Gastrocnemius medialis (tissue), 4 donors: ENCODE results near the gene ABCA13. TPM values are rescaled to one million over a fixed set of nuclear protein-coding genes. Genes with fewer than 3 reads are reported as not detected.
"Not testable (repeated sequence)": the region's sequence is repeated elsewhere in the genome, so short reads cannot be mapped to it uniquely, and the experiment has no call there.

Experiments
- ATAC-seq, 2 donors: fragments of 150-250 bp; one replicate each; pipeline ENCODE4 v1.9.1; 2016
- DNase-seq, 2 donors: peaks; one replicate each; pipeline ENCODE4 v3.0.0-alpha.2; 2019
- H3K27ac ChIP-seq, 4 donors: fragments of 200-600 bp; sonication (generic); 1 replicate in 1 of 4; 2 replicates in 3 of 4; pipeline ENCODE4 v1.5.1; 2016 to 2018; ENCODE audit warnings: mild to moderate bottlenecking in 2 of 4, moderate library complexity in 1 of 4
- H3K27me3 ChIP-seq, 3 donors: fragments of 200-600 bp; sonication (generic) in 2 of 3; 1 replicate in 1 of 3; 2 replicates in 2 of 3; pipeline versions ENCODE4 v1.5.1 to v1.6.0; 2016 to 2019; ENCODE audit warnings: mild to moderate bottlenecking in 1 of 3, moderate library complexity in 1 of 3
- H3K36me3 ChIP-seq, 2 donors: fragments of 200-600 bp; sonication (generic) in 1 of 2; one replicate each; pipeline ENCODE4 v1.5.1; 2017 to 2018
- H3K4me1 ChIP-seq, 2 donors: fragments of 200-600 bp; sonication (generic) in 1 of 2; one replicate each; pipeline ENCODE4 v1.5.1; 2016 to 2017; ENCODE audit warnings: mild to moderate bottlenecking in 2 of 2
- H3K4me3 ChIP-seq, 4 donors: fragments of 200-600 bp; sonication (generic) in 3 of 4; 1 replicate in 1 of 4; 2 replicates in 3 of 4; pipeline ENCODE4 v1.5.1; 2016 to 2019; ENCODE audit warnings: mild to moderate bottlenecking in 2 of 4
- H3K9me3 ChIP-seq, 3 donors: fragments of 200-600 bp; sonication (generic) in 2 of 3; 1 replicate in 1 of 3; 2 replicates in 2 of 3; pipeline ENCODE4 v1.5.1; 2016 to 2019
- CTCF ChIP-seq, 5 experiments: fragments of 450-650 bp in 3 of 5; fragments of 200-600 bp in 2 of 5; sonication (generic) in 2 of 5; IDR thresholded peaks in 4 of 5; conservative IDR thresholded peaks in 1 of 5; 1 replicate in 4 of 5; 2 replicates in 1 of 5; pipeline ENCODE4 v1.5.1; 2016 to 2019; ENCODE audit warnings: antibody characterized with exemption in 5 of 5, mild to moderate bottlenecking in 3 of 5, moderate library complexity in 3 of 5
- POLR2A ChIP-seq, 2 donors: fragments of 450-650 bp; IDR thresholded peaks; one replicate each; pipeline ENCODE4 v1.6.1; 2017; ENCODE audit warnings: antibody characterized with exemption in 2 of 2, mild to moderate bottlenecking in 2 of 2, moderate library complexity in 2 of 2
- in situ Hi-C, 4 donors: fragments of 200-750 bp; cut with MboI; loops; one replicate each; pipeline versions ENCODE4 v1.15.0 to v1.8.0; 2017; ENCODE audit warnings: low sequenced_read_pairs in 4 of 4
- intact Hi-C: fragments of 100-400 bp; cut with DNase I; formaldehyde crosslinking; loops from one replicate; pipeline ENCODE4 v1.15.1; 2023; ENCODE audit warnings: low total_unique reads
- total RNA-seq, 4 donors: library from RNA; depleted of rRNA; stranded (reverse); fragments of >200 nt; gene quantifications; one replicate each; pipeline versions ENCODE4 v1.1.0 to v1.2.3, GENCODE V29; 2016

Gene ABCA13
- total RNA-seq, 4 donors from 2014 or later: 0.03 to 0.10 TPM; not detected in 2

DNA sequence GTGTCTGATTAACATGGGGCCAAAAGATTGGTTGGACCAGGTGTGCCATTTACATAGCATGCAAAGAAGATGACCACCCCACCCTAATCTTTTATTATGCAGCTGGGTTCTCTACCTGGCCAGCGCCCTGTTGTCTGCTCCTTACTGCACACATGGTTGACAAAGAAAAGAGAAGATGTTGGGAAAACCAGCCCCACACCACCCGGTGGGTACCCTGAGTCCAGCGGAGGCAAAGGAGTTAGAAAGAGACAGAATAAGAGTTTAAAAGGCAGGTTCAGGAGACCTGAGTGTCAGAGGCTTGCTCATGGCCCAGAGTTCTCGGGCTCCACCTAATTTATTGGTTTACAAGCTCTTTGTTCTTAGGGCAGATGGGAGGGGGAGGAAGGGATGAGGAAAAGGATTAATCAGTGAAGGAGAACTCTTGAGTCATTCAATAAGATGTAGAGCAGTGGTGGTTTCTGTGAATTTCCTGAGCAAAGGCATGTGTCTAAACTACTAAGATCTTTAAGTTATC is 24.1 kb upstream of the ABCA13 start:
- intact Hi-C loops: no loop called here
- TF ChIP-seq POLR2A (IDR thresholded peaks at IDR 0.05) (no peak), CTCF (IDR thresholded peaks at IDR 0.05 in 4 of 5, conservative IDR thresholded peaks at IDR 0.05 in 1 of 5) (no peak)

DNA sequence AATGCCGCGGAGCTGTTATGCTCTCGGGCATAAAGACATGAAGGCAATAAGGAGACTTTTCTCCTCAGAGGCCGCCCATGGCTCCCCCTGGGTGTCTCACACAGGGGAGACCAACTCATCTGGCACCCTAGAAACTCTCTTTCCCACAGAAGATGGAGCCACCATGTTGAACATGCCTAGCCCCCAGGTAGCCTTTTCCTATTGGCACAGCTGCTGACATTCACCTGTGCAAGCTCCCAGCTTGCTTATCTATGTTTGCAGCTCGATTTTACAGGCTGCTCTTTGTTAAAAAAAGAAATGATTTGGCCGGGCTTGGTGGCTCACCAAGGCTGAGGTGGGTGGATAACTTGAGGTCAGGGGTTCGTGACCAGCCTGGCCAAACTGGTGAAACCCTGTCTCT is 23.6 kb upstream of the ABCA13 start:
- H3K4me3 ChIP-seq, in situ Hi-C loops, H3K4me1 ChIP-seq, intact Hi-C loops, H3K27ac ChIP-seq, DNase-seq, H3K36me3 ChIP-seq, H3K27me3 ChIP-seq, H3K9me3 ChIP-seq, ATAC-seq: not testable (repeated sequence)

More for the DNA sequence above, 24.1 kb upstream of the ABCA13 start:
- Histone ChIP-seq H3K4me1 (no peaks in the 10 kb centered on the region), H3K4me3 (no peak overlapping the region), H3K27ac (no peak overlapping the region), H3K36me3 (no peaks in the 10 kb centered on the region), H3K27me3 (no peaks in the 10 kb centered on the region), H3K9me3 (no peaks in the 10 kb centered on the region)
- in situ Hi-C loops: no loop called here
- ATAC-seq (no peak), DNase-seq (no peak)

GRCh38 chr7:48148311-48148710 is 22.9 kb upstream of the ABCA13 start:
- no peaks in the 10 kb centered on the region for H3K36me3 ChIP-seq
- no peak overlapping the region for H3K27ac ChIP-seq
- no peaks in the 10 kb centered on the region for H3K4me1 ChIP-seq
- intact Hi-C loops (no loop called here), in situ Hi-C loops (no loop called here)
- TF ChIP-seq CTCF (IDR thresholded peaks at IDR 0.05 in 4 of 5, conservative IDR thresholded peaks at IDR 0.05 in 1 of 5) (no peak), POLR2A (IDR thresholded peaks at IDR 0.05) (no peak)
- H3K27me3 ChIP-seq: no peaks in the 10 kb centered on the region
- ATAC-seq: no peak
- no peak for DNase-seq
- H3K9me3 ChIP-seq: no peaks in the 10 kb centered on the region
- H3K4me3 ChIP-seq: no peak overlapping the region

DNA sequence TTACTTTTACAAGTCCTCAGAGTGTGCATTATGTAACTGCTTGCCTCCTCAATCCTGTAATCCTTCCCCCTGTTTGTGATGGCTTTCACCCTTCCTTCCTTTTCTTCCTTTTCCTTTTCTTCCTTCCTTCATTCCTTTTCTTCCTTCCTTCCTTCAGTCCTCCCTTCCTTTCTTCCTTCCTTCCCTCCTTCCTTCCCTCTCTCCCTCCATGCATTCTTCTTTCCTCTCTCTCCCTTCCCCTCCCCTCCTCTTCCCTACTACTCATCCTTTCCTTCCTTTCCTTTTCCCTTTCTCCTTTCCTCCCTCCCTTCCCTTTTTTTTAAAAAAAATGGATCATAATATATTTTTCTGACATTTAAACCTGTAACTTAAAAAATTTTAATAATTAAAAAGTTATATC is 22.2 kb upstream of the ABCA13 start:
- H3K27ac ChIP-seq: no peak overlapping the region
- no peak for ATAC-seq
- TF ChIP-seq POLR2A (IDR thresholded peaks at IDR 0.05) (no peak), CTCF (IDR thresholded peaks at IDR 0.05 in 4 of 5, conservative IDR thresholded peaks at IDR 0.05 in 1 of 5) (no peak)
- H3K36me3 ChIP-seq: no peaks in the 10 kb centered on the region
- no peak overlapping the region for H3K4me3 ChIP-seq
- in situ Hi-C loops: no loop called here
- no peaks in the 10 kb centered on the region for H3K9me3 ChIP-seq
- no peaks in the 10 kb centered on the region for H3K4me1 ChIP-seq
- DNase-seq: no peak
- H3K27me3 ChIP-seq: no peaks in the 10 kb centered on the region
- intact Hi-C loops: no loop called here

DNA sequence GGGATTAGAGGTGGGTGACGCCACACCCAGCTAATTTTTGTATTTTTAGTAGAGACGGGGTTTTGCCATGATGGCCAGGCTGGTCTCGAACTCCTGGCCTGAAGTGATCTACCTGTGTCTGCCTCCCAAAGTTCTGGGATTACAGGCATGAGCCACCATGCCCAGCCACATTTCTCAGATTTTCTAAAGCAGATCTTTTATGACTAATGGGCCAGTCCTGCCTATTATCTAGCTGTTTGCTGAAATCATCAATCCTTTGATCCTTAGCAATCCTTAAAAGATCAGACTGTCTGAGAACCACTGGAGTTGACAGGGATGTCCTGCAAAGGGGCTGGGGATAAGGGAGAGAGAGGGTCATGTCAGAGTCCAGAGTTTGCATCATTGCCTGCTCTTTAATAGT is 21.2 kb upstream of the ABCA13 start:
- in situ Hi-C loops: no loop called here
- Histone ChIP-seq H3K36me3 (no peaks in the 10 kb centered on the region), H3K4me1 (no peaks in the 10 kb centered on the region), H3K27me3 (no peaks in the 10 kb centered on the region), H3K9me3 (no peaks in the 10 kb centered on the region), H3K4me3 (no peak overlapping the region), H3K27ac (no peak overlapping the region)
- intact Hi-C loops: no loop called here
- TF ChIP-seq CTCF (IDR thresholded peaks at IDR 0.05 in 4 of 5, conservative IDR thresholded peaks at IDR 0.05 in 1 of 5): no peak
- no peak for TF ChIP-seq POLR2A (IDR thresholded peaks at IDR 0.05)
- ATAC-seq: no peak
- no peak for DNase-seq
